ENCODE data around the gene PCDHGB4.
"Not testable (repeated sequence)": the region's sequence is repeated elsewhere in the genome, so short reads cannot be mapped to it uniquely, and the experiment has no call there.

The PCDHGB4 gene

DNA sequence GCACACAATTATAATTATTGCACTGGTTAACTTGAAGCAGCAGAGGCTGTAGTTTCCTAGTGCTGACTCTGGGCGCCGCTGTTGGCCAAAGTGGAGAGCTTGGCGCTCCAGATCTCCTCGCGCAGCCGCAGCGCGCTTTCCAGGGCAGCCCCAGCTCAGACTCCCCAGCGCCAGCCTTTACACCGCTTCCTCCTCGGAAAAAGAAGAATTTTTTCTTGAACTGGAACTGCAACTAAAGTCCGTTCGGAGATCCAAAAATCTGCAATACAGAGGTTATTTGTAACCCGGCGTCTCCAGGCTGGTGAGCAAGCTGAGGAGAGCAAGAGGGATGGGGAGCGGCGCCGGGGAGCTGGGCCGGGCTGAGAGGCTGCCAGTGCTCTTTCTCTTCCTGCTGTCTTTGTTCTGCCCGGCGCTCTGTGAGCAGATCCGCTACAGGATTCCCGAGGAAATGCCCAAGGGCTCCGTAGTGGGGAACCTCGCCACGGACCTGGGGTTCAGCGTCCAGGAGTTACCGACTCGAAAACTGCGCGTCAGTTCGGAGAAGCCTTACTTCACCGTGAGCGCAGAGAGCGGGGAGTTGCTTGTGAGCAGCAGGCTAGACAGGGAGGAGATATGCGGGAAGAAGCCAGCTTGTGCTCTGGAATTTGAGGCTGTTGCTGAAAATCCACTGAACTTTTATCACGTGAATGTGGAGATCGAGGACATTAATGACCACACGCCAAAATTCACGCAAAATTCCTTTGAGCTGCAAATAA lies at the start of gene PCDHGB4:
Gene PCDHGB4, plus strand, starts transcription at position 142 of the 755 bp plus-strand sequence. Its CDS starts 187 bp downstream, at position 329.
- peaks cover 27% of the 10 kb centered on the region for H3K36me3 Mint-ChIP-seq
- H3K4me3 Mint-ChIP-seq: peak within 1 kb of the TSS; percentile 11
- H3K4me1 Mint-ChIP-seq, H3K27ac Mint-ChIP-seq: not testable (repeated sequence)
- H3K9me3 Mint-ChIP-seq: peaks cover 40% of the 10 kb centered on the region
- H3K27me3 Mint-ChIP-seq: peaks cover 63% of the 10 kb centered on the region

DNA sequence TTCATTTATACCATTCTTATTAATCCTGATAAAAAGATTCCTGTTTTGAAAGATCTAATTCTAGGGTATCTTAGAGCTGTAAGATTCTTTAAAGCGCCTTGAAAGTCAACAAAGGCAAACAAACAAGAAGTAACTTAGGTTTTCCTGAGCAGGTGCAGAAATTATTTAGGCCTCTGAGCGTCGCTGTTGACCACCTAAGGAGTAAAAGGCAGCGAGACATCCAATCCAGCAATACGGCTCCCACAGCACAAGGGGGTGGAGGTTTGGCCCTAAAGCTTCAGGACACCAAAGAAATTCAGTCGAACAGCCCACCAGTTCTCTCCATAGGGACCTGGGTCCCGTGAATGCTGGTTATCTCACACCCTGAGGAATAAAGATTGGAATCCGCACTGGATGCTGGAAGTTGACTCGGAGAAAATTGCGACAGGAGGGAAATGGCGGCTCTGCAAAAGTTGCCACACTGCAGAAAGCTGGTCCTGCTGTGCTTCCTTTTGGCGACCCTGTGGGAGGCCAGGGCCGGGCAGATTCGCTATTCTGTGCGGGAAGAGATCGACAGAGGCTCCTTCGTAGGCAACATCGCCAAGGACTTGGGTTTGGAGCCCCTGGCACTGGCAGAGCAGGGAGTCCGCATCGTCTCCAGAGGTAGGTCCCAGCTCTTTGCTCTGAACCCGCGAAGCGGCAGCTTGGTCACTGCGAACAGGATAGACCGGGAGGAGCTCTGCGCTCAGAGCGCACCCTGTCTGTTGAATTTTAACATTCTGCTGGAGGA lies 48.8 kb upstream of the PCDHGB4 start, which contains the start of gene PCDHGA2:
Gene PCDHGA2, plus strand, starts transcription at position 223 of the 769 bp plus-strand sequence.
- H3K4me1 Mint-ChIP-seq: no peaks in the 10 kb centered on the region
- peaks cover 52% of the 10 kb centered on the region for H3K9me3 Mint-ChIP-seq
- H3K27me3 Mint-ChIP-seq: peaks cover 69% of the 10 kb centered on the region
- H3K4me3 Mint-ChIP-seq: no peak within 1 kb of the TSS
- H3K36me3 Mint-ChIP-seq: peaks cover 33% of the 10 kb centered on the region
- H3K27ac Mint-ChIP-seq: no peak within 1 kb of the TSS

DNA sequence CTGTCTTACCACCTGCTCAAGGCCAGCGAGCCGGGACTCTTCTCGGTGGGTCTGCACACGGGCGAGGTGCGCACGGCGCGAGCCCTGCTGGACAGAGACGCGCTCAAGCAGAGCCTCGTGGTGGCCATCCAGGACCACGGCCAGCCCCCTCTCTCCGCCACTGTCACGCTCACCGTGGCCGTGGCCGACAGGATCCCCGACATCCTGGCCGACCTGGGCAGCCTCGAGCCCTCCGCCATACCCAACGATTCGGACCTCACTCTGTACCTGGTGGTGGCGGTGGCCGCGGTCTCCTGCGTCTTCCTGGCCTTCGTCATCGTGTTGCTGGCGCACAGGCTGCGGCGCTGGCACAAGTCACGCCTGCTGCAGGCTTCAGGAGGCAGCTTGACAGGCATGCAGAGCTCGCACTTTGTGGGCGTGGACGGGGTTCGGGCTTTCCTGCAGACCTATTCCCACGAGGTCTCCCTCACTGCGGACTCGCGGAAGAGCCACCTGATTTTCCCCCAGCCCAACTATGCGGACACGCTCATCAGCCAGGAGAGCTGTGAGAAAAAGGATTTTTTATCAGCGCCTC lies 46.6 kb upstream of the PCDHGB4 start:
- Mint-ChIP-seq H3K9me3 (peaks cover 44% of the 10 kb centered on the region), H3K36me3 (peaks cover 27% of the 10 kb centered on the region), H3K27me3 (peaks cover 68% of the 10 kb centered on the region)
- not testable (repeated sequence) for H3K4me3 Mint-ChIP-seq, H3K27ac Mint-ChIP-seq, H3K4me1 Mint-ChIP-seq

DNA sequence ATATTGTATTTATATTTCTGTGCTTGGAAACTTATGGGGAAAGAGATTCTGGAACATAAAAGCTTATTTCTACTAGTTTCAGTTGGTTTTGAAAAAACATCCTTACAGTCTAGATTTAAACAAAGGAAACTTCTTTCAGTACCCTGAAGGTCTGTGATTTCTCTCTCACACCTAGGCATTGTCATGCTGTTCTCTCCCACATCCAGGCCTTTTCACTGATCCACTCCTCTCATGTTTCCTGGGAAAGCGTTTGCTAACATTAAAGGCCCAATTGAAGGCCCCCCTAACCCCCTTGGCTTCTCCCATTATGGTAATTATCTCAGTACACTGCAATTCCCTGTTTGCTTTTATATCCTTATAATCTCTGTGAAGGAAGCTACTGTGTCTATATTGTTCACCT lies 44.7 kb upstream of the PCDHGB4 start:
- no peaks in the 10 kb centered on the region for H3K4me1 Mint-ChIP-seq
- H3K27ac Mint-ChIP-seq: no peak overlapping the region
- H3K27me3 Mint-ChIP-seq: peaks cover 61% of the 10 kb centered on the region
- no peak overlapping the region for H3K4me3 Mint-ChIP-seq
- H3K9me3 Mint-ChIP-seq: peaks cover 38% of the 10 kb centered on the region
- H3K36me3 Mint-ChIP-seq: peaks cover 20% of the 10 kb centered on the region

DNA sequence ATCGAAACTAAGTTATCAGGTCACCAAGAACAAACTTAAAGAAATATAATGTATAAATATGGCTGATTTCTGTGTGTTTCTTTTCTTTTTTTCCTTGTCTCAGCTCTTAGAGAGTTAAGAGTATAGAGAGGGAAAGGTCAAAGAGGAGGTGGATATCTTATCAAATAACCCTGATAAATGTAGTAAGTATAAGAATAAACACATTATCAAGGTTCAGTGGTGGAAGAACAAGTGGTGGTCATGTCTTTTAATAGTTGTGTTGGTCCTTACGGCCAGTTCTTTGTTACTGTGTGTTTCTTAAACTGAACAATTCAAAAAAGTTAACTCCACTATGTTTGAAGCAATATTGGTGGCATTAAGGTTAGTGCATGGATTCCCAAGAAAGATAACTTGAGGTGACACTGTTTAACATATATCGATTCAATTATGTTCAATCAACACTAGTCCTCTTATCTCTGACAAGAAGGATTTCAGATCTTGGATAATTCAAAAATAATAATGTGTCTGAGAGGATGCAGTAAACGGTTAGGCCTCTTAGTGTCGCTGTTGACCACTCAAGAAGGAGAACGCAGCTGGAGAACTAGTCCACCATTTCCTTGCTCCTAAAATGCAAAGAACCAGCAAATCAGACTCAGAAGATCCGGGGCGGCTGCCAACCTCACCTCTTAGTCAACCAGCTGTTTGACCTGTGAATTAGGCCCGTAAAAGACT lies 44.1 kb upstream of the PCDHGB4 start, which contains the start of gene PCDHGA3:
Gene PCDHGA3, plus strand, starts transcription at position 588 of the 711 bp plus-strand sequence. CDS start 205 bp downstream, outside the sequence.
- Mint-ChIP-seq H3K36me3 (peaks cover 20% of the 10 kb centered on the region), H3K4me3 (no peak within 1 kb of the TSS), H3K27me3 (peaks cover 58% of the 10 kb centered on the region)

DNA sequence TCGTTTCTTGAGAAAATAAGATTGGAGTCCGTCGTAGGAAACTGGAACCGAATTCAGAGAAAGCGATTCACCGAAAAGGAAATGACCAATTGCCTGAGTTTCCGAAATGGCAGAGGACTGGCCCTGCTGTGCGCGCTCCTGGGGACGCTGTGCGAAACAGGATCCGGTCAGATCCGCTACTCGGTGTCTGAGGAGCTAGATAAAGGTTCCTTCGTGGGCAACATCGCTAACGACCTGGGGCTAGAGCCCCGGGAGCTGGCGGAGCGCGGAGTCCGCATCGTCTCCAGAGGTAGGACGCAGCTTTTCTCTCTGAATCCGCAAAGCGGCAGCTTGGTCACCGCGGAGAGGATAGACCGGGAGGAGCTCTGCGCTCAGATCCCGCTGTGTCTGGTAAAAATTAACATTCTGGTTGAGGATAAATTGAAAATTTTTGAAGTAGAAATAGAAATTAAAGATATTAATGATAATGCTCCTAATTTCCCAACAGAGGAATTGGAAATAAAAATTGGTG lies 43.5 kb upstream of the PCDHGB4 start:
- peaks cover 22% of the 10 kb centered on the region for H3K36me3 Mint-ChIP-seq

More for the DNA sequence above, 44.1 kb upstream of the PCDHGB4 start, which contains the start of gene PCDHGA3:
- Mint-ChIP-seq H3K4me1 (no peaks in the 10 kb centered on the region), H3K9me3 (peaks cover 32% of the 10 kb centered on the region), H3K27ac (no peak within 1 kb of the TSS)

DNA sequence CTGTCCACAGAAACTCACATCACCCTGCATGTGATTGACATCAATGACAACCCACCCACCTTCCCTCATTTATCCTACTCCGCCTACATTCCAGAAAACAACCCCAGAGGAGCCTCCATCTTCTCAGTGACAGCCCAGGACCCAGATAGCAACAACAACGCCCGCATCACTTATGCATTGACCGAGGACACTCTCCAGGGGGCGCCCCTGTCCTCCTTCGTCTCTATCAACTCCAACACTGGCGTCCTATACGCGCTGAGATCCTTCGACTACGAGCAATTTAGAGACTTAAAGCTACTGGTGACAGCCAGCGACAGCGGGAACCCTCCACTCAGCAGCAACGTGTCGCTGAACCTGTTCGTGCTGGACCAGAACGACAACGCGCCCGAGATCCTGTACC lies 42.2 kb upstream of the PCDHGB4 start:
- peaks cover 33% of the 10 kb centered on the region for H3K9me3 Mint-ChIP-seq
- peaks cover 21% of the 10 kb centered on the region for H3K36me3 Mint-ChIP-seq
- H3K27me3 Mint-ChIP-seq: peaks cover 63% of the 10 kb centered on the region
- no peaks in the 10 kb centered on the region for H3K4me1 Mint-ChIP-seq
- no peak overlapping the region for H3K4me3 Mint-ChIP-seq
- H3K27ac Mint-ChIP-seq: no peak overlapping the region

More for the DNA sequence above, 43.5 kb upstream of the PCDHGB4 start:
- peaks cover 58% of the 10 kb centered on the region for H3K27me3 Mint-ChIP-seq
- H3K9me3 Mint-ChIP-seq: peaks cover 35% of the 10 kb centered on the region
- H3K27ac Mint-ChIP-seq: no peak overlapping the region
- no peak overlapping the region for H3K4me3 Mint-ChIP-seq
- no peaks in the 10 kb centered on the region for H3K4me1 Mint-ChIP-seq

DNA sequence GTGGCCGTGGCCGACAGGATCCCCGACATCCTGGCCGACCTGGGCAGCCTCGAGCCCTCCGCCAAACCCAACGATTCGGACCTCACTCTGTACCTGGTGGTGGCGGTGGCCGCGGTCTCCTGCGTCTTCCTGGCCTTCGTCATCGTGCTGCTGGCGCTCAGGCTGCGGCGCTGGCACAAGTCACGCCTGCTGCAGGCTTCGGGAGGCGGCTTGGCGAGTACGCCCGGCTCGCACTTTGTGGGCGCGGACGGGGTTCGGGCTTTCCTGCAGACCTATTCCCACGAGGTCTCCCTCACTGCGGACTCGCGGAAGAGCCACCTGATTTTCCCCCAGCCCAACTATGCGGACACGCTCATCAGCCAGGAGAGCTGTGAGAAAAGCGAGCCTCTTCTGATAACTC lies 41.5 kb upstream of the PCDHGB4 start:
- H3K27ac Mint-ChIP-seq, H3K4me1 Mint-ChIP-seq, H3K4me3 Mint-ChIP-seq: not testable (repeated sequence)
- H3K36me3 Mint-ChIP-seq: peaks cover 20% of the 10 kb centered on the region
- H3K9me3 Mint-ChIP-seq: peaks cover 33% of the 10 kb centered on the region
- peaks cover 66% of the 10 kb centered on the region for H3K27me3 Mint-ChIP-seq

DNA sequence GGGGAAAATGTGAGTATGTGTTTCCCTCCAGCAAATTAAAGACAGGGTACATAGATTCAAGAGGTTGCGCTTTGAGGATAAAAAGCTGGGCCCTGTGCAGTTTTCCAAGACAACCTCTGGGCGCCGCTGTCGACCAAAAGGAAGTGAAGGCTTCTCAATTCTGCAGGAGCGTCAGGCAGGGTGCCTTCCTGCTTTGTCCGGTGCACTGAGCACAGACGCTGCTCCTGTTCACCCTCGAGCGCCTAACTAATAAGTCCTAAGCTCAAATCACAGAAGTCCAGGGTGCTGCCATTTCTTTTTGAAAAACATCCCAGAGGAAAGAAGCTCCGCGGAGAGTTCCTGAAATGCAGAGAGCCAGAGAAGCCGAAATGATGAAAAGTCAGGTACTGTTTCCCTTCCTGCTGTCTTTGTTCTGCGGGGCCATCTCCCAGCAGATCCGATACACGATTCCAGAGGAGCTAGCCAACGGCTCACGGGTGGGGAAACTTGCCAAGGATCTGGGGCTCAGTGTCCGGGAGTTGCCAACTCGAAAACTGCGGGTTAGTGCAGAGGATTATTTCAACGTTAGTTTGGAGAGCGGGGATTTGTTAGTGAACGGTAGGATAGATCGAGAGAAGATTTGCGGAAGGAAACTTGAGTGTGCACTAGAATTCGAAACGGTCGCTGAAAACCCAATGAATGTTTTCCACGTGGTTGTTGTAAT lies 37.4 kb upstream of the PCDHGB4 start, which contains the start of gene PCDHGB1:
Gene PCDHGB1, plus strand, starts transcription at position 183 of the 703 bp plus-strand sequence. Its CDS starts 162 bp downstream, at position 345.
- Mint-ChIP-seq H3K4me1 (no peaks in the 10 kb centered on the region), H3K4me3 (no peak within 1 kb of the TSS), H3K9me3 (peaks cover 31% of the 10 kb centered on the region), H3K36me3 (peaks cover 18% of the 10 kb centered on the region), H3K27ac (peak within 1 kb of the TSS; percentile 80), H3K27me3 (peaks cover 55% of the 10 kb centered on the region)

DNA sequence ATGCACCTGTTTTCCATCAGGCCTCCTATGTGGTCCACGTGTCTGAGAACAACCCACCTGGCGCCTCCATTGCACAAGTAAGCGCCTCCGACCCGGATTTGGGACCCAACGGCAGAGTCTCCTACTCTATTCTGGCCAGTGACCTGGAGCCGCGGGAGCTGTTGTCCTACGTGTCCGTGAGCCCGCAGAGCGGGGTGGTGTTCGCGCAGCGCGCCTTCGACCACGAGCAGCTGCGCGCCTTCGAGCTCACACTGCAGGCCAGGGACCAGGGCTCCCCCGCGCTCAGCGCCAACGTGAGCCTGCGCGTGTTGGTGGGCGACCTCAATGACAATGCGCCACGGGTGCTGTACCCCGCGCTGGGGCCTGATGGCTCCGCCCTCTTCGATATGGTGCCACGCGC lies 35.9 kb upstream of the PCDHGB4 start:
- peaks cover 24% of the 10 kb centered on the region for H3K9me3 Mint-ChIP-seq

DNA sequence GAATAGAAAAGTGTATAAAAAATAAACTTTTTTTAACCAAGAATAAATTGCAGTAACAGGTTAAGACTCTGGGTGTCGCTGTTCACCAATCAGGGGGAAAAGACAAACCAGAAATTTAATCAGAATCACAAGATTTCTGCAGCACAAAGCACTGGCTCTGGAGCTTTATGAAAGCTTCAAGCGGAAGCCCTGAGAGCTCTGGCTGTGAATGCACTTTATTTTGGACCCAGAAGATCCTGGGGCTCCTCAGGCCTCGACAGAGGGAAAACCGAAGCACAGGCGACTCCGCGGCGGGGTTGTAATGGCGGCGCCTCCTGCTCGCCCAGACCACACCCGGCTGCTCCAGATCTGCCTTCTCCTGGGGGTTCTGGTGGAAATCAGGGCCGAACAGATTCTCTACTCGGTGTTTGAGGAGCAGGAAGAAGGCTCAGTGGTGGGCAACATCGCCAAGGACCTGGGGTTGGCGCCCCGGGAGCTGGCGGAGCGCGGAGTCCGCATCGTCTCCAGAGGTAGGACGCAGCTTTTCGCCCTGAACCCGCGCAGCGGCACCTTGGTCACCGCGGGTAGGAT lies 32.5 kb upstream of the PCDHGB4 start, which contains the start of gene PCDHGA4:
Gene PCDHGA4, plus strand, starts transcription at position 122 of the 570 bp plus-strand sequence. Its CDS starts 87 bp downstream, at position 209.
- Mint-ChIP-seq H3K36me3 (peaks cover 12% of the 10 kb centered on the region), H3K4me1 (no peaks in the 10 kb centered on the region), H3K27me3 (peaks cover 60% of the 10 kb centered on the region), H3K27ac (no peak within 1 kb of the TSS), H3K4me3 (no peak within 1 kb of the TSS), H3K9me3 (peaks cover 21% of the 10 kb centered on the region)

More for the DNA sequence above, 35.9 kb upstream of the PCDHGB4 start:
- Mint-ChIP-seq H3K27ac (no peak overlapping the region), H3K4me3 (no peak overlapping the region), H3K27me3 (peaks cover 57% of the 10 kb centered on the region), H3K36me3 (peaks cover 13% of the 10 kb centered on the region), H3K4me1 (no peaks in the 10 kb centered on the region)

DNA sequence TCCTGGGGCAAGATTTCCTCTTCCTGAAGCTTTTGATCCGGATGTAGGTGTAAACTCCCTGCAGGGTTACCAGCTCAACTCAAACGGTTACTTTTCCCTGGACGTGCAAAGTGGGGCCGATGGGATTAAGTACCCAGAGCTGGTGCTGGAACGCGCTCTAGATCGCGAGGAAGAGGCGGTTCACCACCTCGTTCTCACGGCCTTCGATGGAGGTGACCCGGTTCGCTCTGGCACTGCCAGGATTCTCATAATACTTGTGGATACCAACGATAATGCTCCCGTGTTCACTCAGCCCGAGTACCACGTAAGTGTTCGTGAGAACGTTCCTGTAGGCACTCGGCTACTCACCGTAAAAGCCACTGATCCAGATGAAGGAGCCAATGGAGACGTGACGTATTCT lies 31.9 kb upstream of the PCDHGB4 start:
- Mint-ChIP-seq H3K4me3 (no peak overlapping the region), H3K27me3 (peaks cover 59% of the 10 kb centered on the region), H3K4me1 (no peaks in the 10 kb centered on the region), H3K36me3 (peaks cover 14% of the 10 kb centered on the region), H3K9me3 (peaks cover 17% of the 10 kb centered on the region), H3K27ac (no peak overlapping the region)

DNA sequence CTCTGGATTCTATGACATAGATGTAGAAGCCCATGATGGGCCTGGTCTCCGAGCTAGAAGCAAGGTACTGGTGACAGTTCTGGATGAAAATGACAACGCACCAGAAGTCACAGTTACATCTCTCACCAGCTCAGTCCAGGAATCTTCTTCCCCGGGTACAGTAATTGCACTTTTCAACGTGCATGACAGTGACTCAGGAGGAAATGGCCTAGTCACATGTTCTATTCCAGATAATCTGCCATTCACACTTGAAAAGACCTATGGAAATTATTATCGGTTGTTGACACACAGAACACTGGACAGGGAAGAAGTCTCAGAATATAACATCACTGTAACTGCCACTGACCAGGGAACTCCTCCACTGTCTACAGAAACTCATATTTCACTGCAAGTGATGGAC lies 31.4 kb upstream of the PCDHGB4 start:
- Mint-ChIP-seq H3K4me1 (no peaks in the 10 kb centered on the region), H3K4me3 (no peak overlapping the region), H3K9me3 (peaks cover 17% of the 10 kb centered on the region), H3K36me3 (peaks cover 18% of the 10 kb centered on the region), H3K27me3 (peaks cover 59% of the 10 kb centered on the region), H3K27ac (no peak overlapping the region)

DNA sequence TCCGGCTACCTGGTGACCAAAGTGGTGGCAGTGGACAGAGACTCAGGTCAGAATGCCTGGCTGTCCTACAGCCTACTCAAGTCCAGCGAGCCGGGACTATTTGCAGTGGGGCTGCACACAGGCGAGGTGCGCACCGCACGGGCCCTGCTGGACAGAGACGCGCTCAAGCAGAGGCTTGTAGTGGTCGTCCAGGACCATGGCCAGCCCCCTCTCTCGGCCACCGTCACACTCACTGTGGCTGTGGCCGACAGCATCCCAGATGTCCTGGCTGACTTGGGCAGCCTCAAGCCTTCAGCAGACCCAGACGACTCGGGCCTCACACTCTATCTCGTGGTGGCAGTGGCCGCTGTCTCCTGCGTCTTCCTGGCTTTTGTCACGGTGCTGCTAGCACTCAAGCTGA lies 30.5 kb upstream of the PCDHGB4 start:
- Mint-ChIP-seq H3K4me3 (no peak overlapping the region), H3K4me1 (no peaks in the 10 kb centered on the region), H3K9me3 (peaks cover 17% of the 10 kb centered on the region), H3K36me3 (peaks cover 18% of the 10 kb centered on the region), H3K27me3 (peaks cover 63% of the 10 kb centered on the region), H3K27ac (no peak overlapping the region)

Data from activated naive CD4-positive, alpha-beta T cell treated with anti-CD3 and anti-CD28 coated beads, Interleukin-2, amount 50 U/mL, for 24 hours (primary cell).